HepG2 (cell line): ENCODE results near the gene C12orf43. TPM values are rescaled to one million over a fixed set of nuclear protein-coding genes. Genes with fewer than 3 reads are reported as not detected.

ENCODE experiments used
- CBX2 ChIP-seq, 2 experiments: fragments of 200-600 bp in 1 of 2; sonication (generic); formaldehyde crosslinking in 1 of 2; IDR thresholded peaks; 2 replicates each; pipeline versions ENCODE4 v1.7.0 to v1.8.1; 2018 to 2022; ENCODE audit warnings: low read depth in 2 of 2, low read length in 1 of 2, mild to moderate bottlenecking in 1 of 2, missing genetic modification reagents in 1 of 2
- ERF ChIP-seq: IDR thresholded peaks from 2 replicates; pipeline ENCODE4 v1.6.1; 2018; ENCODE audit warnings: missing biosample characterization, missing genetic modification reagents
- IRF2 ChIP-seq: IDR thresholded peaks from 2 replicates; pipeline ENCODE4 v1.6.1; 2018; ENCODE audit warnings: missing genetic modification reagents, missing compliant biosample characterization
- MTA3 ChIP-seq: sonication (generic); formaldehyde crosslinking; IDR thresholded peaks from 2 replicates; pipeline ENCODE4 v1.4.0; 2020; ENCODE audit warnings: missing genetic modification reagents
- NFIC ChIP-seq: IDR thresholded peaks from 2 replicates; pipeline ENCODE4 v1.6.1; 2012; ENCODE audit warnings: mild to moderate bottlenecking, low read length, inconsistent platforms
- RXRB ChIP-seq: IDR thresholded peaks from 2 replicates; pipeline ENCODE4 v1.6.1; 2016; ENCODE audit warnings: borderline replicate concordance, missing genetic modification reagents, missing compliant biosample characterization
- SMC3 ChIP-seq: IDR thresholded peaks from 2 replicates; pipeline ENCODE4 v1.6.1; 2011; ENCODE audit warnings: low read length, improper control_type of control experiment
- TBP ChIP-seq: sonication (generic); formaldehyde crosslinking; IDR thresholded peaks from 2 replicates; pipeline ENCODE4 v1.5.0; 2020; ENCODE audit warnings: missing genetic modification reagents
- ZFP1 ChIP-seq: IDR thresholded peaks from 2 replicates; pipeline ENCODE4 v1.6.1; 2016
- ZNF24 ChIP-seq: fragments of 450-650 bp; IDR thresholded peaks from 2 replicates; pipeline ENCODE4 v1.6.1; 2017; ENCODE audit warnings: antibody characterized with exemption, mild to moderate bottlenecking
- ZNF460 ChIP-seq: sonication (generic); formaldehyde crosslinking; IDR thresholded peaks from 2 replicates; pipeline ENCODE4 v1.5.1; 2020; ENCODE audit warnings: missing genetic modification reagents, mild to moderate bottlenecking, borderline replicate concordance
- ZSCAN31 ChIP-seq: sonication (generic); formaldehyde crosslinking; IDR thresholded peaks from 2 replicates; pipeline ENCODE4 v1.5.0; 2020; ENCODE audit warnings: low read depth, mild to moderate bottlenecking, missing genetic modification reagents
- polyA plus RNA-seq, 8 experiments: library from polyadenylated mRNA; depleted of rRNA in 3 of 8; stranded (reverse) in 7 of 8; unstranded in 1 of 8; fragments of >200 nt; fragmentation: Illumina TruSeq in 4 of 8; extraction: Trizol in 4 of 8; gene quantifications; 2 replicates each; pipeline versions ENCODE4 v1.2.1 to v1.2.3, GENCODE V29; 2011 to 2016; ENCODE audit warnings: low read depth in 4 of 8, missing spikeins in 1 of 8, mixed read lengths in 1 of 8; ENCODE audit not compliant: insufficient read depth in 1 of 8
- total RNA-seq, 5 experiments: library from RNA; depleted of rRNA; stranded (reverse); fragments of >200 nt; fragmentation: Illumina TruSeq; extraction: Trizol; gene quantifications; 2 replicates each; pipeline ENCODE4 v1.2.3, GENCODE V29; 2016; ENCODE audit warnings: low read depth in 1 of 5
- TF ChIP-seq, protein P1 (sequence below): sonication (generic); formaldehyde crosslinking; conservative IDR thresholded peaks from 2 replicates; pipeline ENCODE4 v1.8.1; 2023; ENCODE audit warnings: missing genetic modification reagents
- TF ChIP-seq, protein P2 (sequence below): sonication (generic); formaldehyde crosslinking; IDR thresholded peaks from 2 replicates; pipeline ENCODE4 v1.5.0; 2020; ENCODE audit warnings: mild to moderate bottlenecking, missing genetic modification reagents, borderline replicate concordance
- TF ChIP-seq, protein P3 (sequence below): sonication (generic); formaldehyde crosslinking; IDR thresholded peaks from 2 replicates; pipeline ENCODE4 v1.4.0; 2020; ENCODE audit warnings: missing genetic modification reagents
- TF ChIP-seq, protein P4 (sequence below): sonication (generic); formaldehyde crosslinking; conservative IDR thresholded peaks from 2 replicates; pipeline ENCODE4 v1.4.0; 2020; ENCODE audit warnings: missing genetic modification reagents
- TF ChIP-seq, protein P5 (sequence below): sonication (generic); formaldehyde crosslinking; IDR thresholded peaks from 2 replicates; pipeline ENCODE4 v1.4.0; 2020; ENCODE audit warnings: missing genetic modification reagents

Gene C12orf43
- total and polyA plus RNA-seq, 2 of the 13 experiments (the other 11 are each of a cell fraction or from before 2014, with no cell fraction given), result 7.9 to 11.1 TPM

DNA sequence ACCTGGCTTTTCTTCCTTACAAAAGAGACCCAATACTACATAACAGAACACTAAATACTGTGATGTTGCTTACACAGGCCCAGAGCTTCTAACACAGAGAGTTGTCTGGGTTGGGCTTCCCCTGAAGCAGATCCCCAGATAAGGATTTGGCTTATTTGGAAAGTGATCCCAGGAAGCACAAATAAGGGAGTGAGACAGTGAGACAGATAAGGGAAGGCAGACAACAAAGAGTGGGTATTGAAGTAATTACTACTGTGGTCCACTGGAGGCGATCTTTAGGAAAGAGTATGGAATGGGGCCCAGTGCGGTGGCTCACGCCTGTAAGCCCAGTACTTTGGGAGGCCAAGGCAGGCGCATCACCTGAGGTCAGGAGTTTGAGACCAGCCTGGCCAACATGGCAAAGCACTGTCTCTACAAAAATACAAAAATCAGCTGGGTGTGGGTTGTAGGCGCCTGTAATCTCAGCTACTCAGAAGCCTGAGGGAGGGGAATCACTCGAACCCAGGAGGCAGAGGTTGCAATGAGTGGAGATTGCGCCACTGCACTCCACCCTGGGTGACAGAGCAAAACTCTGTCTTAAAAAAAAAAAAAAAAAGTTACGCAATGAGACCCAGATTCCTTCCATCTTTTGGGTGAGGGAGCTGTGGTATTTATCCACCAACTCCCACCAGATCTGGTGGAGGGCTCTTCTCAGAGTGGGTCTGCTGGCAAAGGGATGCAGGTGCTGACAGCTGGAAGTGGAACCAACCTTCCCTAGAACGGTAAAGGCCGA, 10.2 kb upstream of the C12orf43 start (continued):
- no peak for TF ChIP-seq ZSCAN31 (CRISPR knock-in tag)
- TF ChIP-seq MTA3 (CRISPR knock-in tag), result no peak
- no peak for TF ChIP-seq NFIC
- TF ChIP-seq CBX2 (IDR thresholded peaks at IDR 0.05; ENCODE audit: low read depth, low read length), result no peak
- TF ChIP-seq CBX2 (CRISPR knock-in tag; IDR thresholded peaks at IDR 0.05; ENCODE audit: low read depth), result no peak
- no peak for TF ChIP-seq TBP (CRISPR knock-in tag)
- TF ChIP-seq, protein P1, sequence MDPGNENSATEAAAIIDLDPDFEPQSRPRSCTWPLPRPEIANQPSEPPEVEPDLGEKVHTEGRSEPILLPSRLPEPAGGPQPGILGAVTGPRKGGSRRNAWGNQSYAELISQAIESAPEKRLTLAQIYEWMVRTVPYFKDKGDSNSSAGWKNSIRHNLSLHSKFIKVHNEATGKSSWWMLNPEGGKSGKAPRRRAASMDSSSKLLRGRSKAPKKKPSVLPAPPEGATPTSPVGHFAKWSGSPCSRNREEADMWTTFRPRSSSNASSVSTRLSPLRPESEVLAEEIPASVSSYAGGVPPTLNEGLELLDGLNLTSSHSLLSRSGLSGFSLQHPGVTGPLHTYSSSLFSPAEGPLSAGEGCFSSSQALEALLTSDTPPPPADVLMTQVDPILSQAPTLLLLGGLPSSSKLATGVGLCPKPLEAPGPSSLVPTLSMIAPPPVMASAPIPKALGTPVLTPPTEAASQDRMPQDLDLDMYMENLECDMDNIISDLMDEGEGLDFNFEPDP (CRISPR knock-in tag), result no peak
- no peak for TF ChIP-seq ZNF24
- TF ChIP-seq, protein P2, sequence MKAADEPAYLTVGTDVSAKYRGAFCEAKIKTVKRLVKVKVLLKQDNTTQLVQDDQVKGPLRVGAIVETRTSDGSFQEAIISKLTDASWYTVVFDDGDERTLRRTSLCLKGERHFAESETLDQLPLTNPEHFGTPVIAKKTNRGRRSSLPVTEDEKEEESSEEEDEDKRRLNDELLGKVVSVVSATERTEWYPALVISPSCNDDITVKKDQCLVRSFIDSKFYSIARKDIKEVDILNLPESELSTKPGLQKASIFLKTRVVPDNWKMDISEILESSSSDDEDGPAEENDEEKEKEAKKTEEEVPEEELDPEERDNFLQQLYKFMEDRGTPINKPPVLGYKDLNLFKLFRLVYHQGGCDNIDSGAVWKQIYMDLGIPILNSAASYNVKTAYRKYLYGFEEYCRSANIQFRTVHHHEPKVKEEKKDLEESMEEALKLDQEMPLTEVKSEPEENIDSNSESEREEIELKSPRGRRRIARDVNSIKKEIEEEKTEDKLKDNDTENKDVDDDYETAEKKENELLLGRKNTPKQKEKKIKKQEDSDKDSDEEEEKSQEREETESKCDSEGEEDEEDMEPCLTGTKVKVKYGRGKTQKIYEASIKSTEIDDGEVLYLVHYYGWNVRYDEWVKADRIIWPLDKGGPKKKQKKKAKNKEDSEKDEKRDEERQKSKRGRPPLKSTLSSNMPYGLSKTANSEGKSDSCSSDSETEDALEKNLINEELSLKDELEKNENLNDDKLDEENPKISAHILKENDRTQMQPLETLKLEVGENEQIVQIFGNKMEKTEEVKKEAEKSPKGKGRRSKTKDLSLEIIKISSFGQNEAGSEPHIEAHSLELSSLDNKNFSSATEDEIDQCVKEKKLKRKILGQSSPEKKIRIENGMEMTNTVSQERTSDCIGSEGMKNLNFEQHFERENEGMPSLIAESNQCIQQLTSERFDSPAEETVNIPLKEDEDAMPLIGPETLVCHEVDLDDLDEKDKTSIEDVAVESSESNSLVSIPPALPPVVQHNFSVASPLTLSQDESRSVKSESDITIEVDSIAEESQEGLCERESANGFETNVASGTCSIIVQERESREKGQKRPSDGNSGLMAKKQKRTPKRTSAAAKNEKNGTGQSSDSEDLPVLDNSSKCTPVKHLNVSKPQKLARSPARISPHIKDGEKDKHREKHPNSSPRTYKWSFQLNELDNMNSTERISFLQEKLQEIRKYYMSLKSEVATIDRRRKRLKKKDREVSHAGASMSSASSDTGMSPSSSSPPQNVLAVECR (CRISPR knock-in tag), result no peak
- TF ChIP-seq IRF2 (CRISPR knock-in tag), result no peak
- TF ChIP-seq ZNF460 (CRISPR knock-in tag), result peak; percentile 99
- TF ChIP-seq ZFP1 (CRISPR knock-in tag), result peak; percentile 69; the same call in 1 of the 2 replicates
- TF ChIP-seq, protein P3, sequence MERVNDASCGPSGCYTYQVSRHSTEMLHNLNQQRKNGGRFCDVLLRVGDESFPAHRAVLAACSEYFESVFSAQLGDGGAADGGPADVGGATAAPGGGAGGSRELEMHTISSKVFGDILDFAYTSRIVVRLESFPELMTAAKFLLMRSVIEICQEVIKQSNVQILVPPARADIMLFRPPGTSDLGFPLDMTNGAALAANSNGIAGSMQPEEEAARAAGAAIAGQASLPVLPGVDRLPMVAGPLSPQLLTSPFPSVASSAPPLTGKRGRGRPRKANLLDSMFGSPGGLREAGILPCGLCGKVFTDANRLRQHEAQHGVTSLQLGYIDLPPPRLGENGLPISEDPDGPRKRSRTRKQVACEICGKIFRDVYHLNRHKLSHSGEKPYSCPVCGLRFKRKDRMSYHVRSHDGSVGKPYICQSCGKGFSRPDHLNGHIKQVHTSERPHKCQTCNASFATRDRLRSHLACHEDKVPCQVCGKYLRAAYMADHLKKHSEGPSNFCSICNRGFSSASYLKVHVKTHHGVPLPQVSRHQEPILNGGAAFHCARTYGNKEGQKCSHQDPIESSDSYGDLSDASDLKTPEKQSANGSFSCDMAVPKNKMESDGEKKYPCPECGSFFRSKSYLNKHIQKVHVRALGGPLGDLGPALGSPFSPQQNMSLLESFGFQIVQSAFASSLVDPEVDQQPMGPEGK, result no peak
- TF ChIP-seq, protein P4, sequence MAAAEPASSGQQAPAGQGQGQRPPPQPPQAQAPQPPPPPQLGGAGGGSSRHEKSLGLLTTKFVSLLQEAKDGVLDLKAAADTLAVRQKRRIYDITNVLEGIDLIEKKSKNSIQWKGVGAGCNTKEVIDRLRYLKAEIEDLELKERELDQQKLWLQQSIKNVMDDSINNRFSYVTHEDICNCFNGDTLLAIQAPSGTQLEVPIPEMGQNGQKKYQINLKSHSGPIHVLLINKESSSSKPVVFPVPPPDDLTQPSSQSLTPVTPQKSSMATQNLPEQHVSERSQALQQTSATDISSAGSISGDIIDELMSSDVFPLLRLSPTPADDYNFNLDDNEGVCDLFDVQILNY, result no peak
- no peak; the same call in 1 of the 2 replicates for TF ChIP-seq RXRB (CRISPR knock-in tag)
- TF ChIP-seq, protein P5, sequence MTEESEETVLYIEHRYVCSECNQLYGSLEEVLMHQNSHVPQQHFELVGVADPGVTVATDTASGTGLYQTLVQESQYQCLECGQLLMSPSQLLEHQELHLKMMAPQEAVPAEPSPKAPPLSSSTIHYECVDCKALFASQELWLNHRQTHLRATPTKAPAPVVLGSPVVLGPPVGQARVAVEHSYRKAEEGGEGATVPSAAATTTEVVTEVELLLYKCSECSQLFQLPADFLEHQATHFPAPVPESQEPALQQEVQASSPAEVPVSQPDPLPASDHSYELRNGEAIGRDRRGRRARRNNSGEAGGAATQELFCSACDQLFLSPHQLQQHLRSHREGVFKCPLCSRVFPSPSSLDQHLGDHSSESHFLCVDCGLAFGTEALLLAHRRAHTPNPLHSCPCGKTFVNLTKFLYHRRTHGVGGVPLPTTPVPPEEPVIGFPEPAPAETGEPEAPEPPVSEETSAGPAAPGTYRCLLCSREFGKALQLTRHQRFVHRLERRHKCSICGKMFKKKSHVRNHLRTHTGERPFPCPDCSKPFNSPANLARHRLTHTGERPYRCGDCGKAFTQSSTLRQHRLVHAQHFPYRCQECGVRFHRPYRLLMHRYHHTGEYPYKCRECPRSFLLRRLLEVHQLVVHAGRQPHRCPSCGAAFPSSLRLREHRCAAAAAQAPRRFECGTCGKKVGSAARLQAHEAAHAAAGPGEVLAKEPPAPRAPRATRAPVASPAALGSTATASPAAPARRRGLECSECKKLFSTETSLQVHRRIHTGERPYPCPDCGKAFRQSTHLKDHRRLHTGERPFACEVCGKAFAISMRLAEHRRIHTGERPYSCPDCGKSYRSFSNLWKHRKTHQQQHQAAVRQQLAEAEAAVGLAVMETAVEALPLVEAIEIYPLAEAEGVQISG, result no peak
- no peak for TF ChIP-seq ERF (CRISPR knock-in tag)
- peak; percentile 34; the same call in 1 of the 2 replicates for TF ChIP-seq SMC3
